ENCODE measurements around the gene TTC27.

Gene TTC27

GRCh38 chr2:32683520-32684086 is 55.8 kb downstream of the TTC27 start:
- no peak for TF ChIP-seq CTCF (IDR thresholded peaks at IDR 0.05; ENCODE audit: extremely low read depth, insufficient read depth, missing control alignments)
- in situ Hi-C loops (cut with MboI; ENCODE audit: low pct_unique_long_range_greater_than_20kb, low sequenced_read_pairs, unreplicated experiment) = no loop called here
- DNase-seq (ENCODE audit: low spot score) = no peak

- TF ChIP-seq CTCF (IDR thresholded peaks at IDR 0.05; ENCODE audit: extremely low read depth, insufficient read depth, missing control alignments) = no peak
- peak; percentile 33 for DNase-seq (ENCODE audit: low spot score)
- in situ Hi-C loops (cut with MboI; ENCODE audit: low pct_unique_long_range_greater_than_20kb, low sequenced_read_pairs, unreplicated experiment) = no loop called here
Observed at GRCh38 chr2:32688541-32688940, 60.7 kb downstream of the TTC27 start.

- TF ChIP-seq CTCF (IDR thresholded peaks at IDR 0.05; ENCODE audit: extremely low read depth, insufficient read depth, missing control alignments) = no peak
- DNase-seq (ENCODE audit: low spot score) = no peak
- in situ Hi-C loops (cut with MboI; ENCODE audit: low pct_unique_long_range_greater_than_20kb, low sequenced_read_pairs, unreplicated experiment) = no loop called here
Observed at GRCh38 chr2:32691678-32692077, 63.8 kb downstream of the TTC27 start.

- in situ Hi-C loops (cut with MboI; ENCODE audit: low pct_unique_long_range_greater_than_20kb, low sequenced_read_pairs, unreplicated experiment) = no loop called here
- no peak for TF ChIP-seq CTCF (IDR thresholded peaks at IDR 0.05; ENCODE audit: extremely low read depth, insufficient read depth, missing control alignments)
- DNase-seq (ENCODE audit: low spot score) = no peak
Observed at GRCh38 chr2:32696439-32696838, 68.6 kb downstream of the TTC27 start.

- in situ Hi-C loops (cut with MboI; ENCODE audit: low pct_unique_long_range_greater_than_20kb, low sequenced_read_pairs, unreplicated experiment) = no loop called here
- no peak for TF ChIP-seq CTCF (IDR thresholded peaks at IDR 0.05; ENCODE audit: extremely low read depth, insufficient read depth, missing control alignments)
Observed at GRCh38 chr2:32697156-32697555, 69.3 kb downstream of the TTC27 start.

GRCh38 chr2:32699151-32699550 is 71.3 kb downstream of the TTC27 start:
- TF ChIP-seq CTCF (IDR thresholded peaks at IDR 0.05; ENCODE audit: extremely low read depth, insufficient read depth, missing control alignments) = no peak
- DNase-seq (ENCODE audit: low spot score) = no peak
- in situ Hi-C loops (cut with MboI; ENCODE audit: low pct_unique_long_range_greater_than_20kb, low sequenced_read_pairs, unreplicated experiment) = no loop called here

More at GRCh38 chr2:32697156-32697555, 69.3 kb downstream of the TTC27 start:
- no peak for DNase-seq (ENCODE audit: low spot score)

- in situ Hi-C loops (cut with MboI; ENCODE audit: low pct_unique_long_range_greater_than_20kb, low sequenced_read_pairs, unreplicated experiment) = no loop called here
- no peak for TF ChIP-seq CTCF (IDR thresholded peaks at IDR 0.05; ENCODE audit: extremely low read depth, insufficient read depth, missing control alignments)
- no peak for DNase-seq (ENCODE audit: low spot score)
Observed at GRCh38 chr2:32701806-32702205, 74.0 kb downstream of the TTC27 start.

Data from GM13977 (cell line).